Activated B cell treated with CpG ODN at 0.5 μM for 24 hours (primary cell): ENCODE measurements around the gene BAIAP3. TPM values are rescaled to one million over a fixed set of nuclear protein-coding genes. Genes with fewer than 3 reads are reported as not detected.
A peak's percentile ranks its signal among the peaks of the same experiment; 100 is the strongest.

Experiments used
- ATAC-seq: fragments of 200-7000 bp; cut with Tn5 transposase; one replicate; pipeline ENCODE4 v1.10.0; 2021; ENCODE audit warnings: low read depth, mild to moderate bottlenecking, moderate library complexity
- CTCF ChIA-PET: fragments of 350-600 bp; sonication (Branson Sonifier 250); formaldehyde crosslinking; loops from one replicate; lab custom pipeline; 2021; ENCODE audit warnings: antibody characterized with exemption; lab: Charles Lee
- POLR2A ChIA-PET: fragments of 350-600 bp; sonication (Branson Sonifier 250); formaldehyde crosslinking; loops from one replicate; lab custom pipeline; 2021; ENCODE audit warnings: antibody characterized with exemption; lab: Charles Lee
- DNase-seq: peaks from one replicate; pipeline ENCODE4 v3.0.0; 2022
- H3K27ac Mint-ChIP-seq: one replicate; pipeline ENCODE4 v1.8.0; 2020; ENCODE audit warnings: mixed read lengths
- H3K27me3 Mint-ChIP-seq: one replicate; pipeline ENCODE4 v1.8.0; 2021; ENCODE audit warnings: mixed read lengths
- H3K36me3 Mint-ChIP-seq: one replicate; pipeline ENCODE4 v1.8.0; 2021; ENCODE audit warnings: low read depth, mixed read lengths
- H3K4me1 Mint-ChIP-seq: one replicate; pipeline ENCODE4 v1.8.0; 2021; ENCODE audit warnings: mixed read lengths
- H3K4me3 Mint-ChIP-seq: one replicate; pipeline ENCODE4 v1.8.0; 2020; ENCODE audit warnings: mild to moderate bottlenecking, mixed read lengths
- H3K9me3 Mint-ChIP-seq: one replicate; pipeline ENCODE4 v1.8.0; 2020; ENCODE audit warnings: mixed read lengths
- CTCF ChIP-seq: fragments of 200-600 bp; IDR thresholded peaks from one replicate; pipeline ENCODE4 v1.8.0; 2022; ENCODE audit warnings: antibody characterized with exemption, mild to moderate bottlenecking
- intact Hi-C: fragments of 100-400 bp; cut with micrococcal nuclease; formaldehyde crosslinking; loops from one replicate; pipeline ENCODE4 v1.15.1; 2024
- total RNA-seq: library from RNA; stranded (reverse); gene quantifications from 2 replicates; pipeline ENCODE4 v1.2.3, GENCODE V29; 2022

BAIAP3 gene
- total RNA-seq, 1 donor from 2014 or later = 8.5 TPM

GRCh38 chr16:1362807-1363206, 29.4 kb downstream of the BAIAP3 start:
- H3K36me3 Mint-ChIP-seq = peaks cover 64% of the 10 kb centered on the region
- H3K4me3 Mint-ChIP-seq = no peak overlapping the region

GRCh38 chr16:1363501-1364041, 30.1 kb downstream of the BAIAP3 start:
- Mint-ChIP-seq H3K4me3 (no peak overlapping the region), H3K36me3 (peaks cover 63% of the 10 kb centered on the region), H3K27me3 (no peaks in the 10 kb centered on the region), H3K9me3 (no peaks in the 10 kb centered on the region), H3K27ac (no peak overlapping the region), H3K4me1 (peaks cover 3% of the 10 kb centered on the region)
- POLR2A ChIA-PET = interaction anchor here (1.1 to 1.4 kb wide), 2 partner anchors 175 to 314 kb away, joined by 3 to 5 read pairs; partner anchors contain the start of gene JPT2
- CTCF ChIA-PET = interaction anchor here (0.6 to 2.4 kb wide), 21 partner anchors 10 to 419 kb away, joined by 3 to 14 read pairs (median 4); partner anchors contain the start of genes JPT2, MAPK8IP3, NUBP2 and SPSB3
- DNase-seq (peak; percentile 72), ATAC-seq (peak; percentile 96)
- no peak for TF ChIP-seq CTCF
- intact Hi-C loops = loop anchor here (1.0 to 5.0 kb wide), 5 partner anchors 12 to 249 kb away; partner anchors contain the start of genes CRAMP1, GNPTG, IFT140 and TSR3

More at GRCh38 chr16:1362807-1363206, 29.4 kb downstream of the BAIAP3 start:
- H3K27ac Mint-ChIP-seq = no peak overlapping the region
- CTCF ChIA-PET = interaction anchor here (0.9 to 2.4 kb wide), 16 partner anchors 9 to 343 kb away, joined by 3 to 14 read pairs (median 4); partner anchors contain the start of gene MAPK8IP3
- no peak for DNase-seq
- POLR2A ChIA-PET = interaction anchor here (1.1 to 1.4 kb wide), 2 partner anchors 176 to 315 kb away, joined by 3 to 5 read pairs; partner anchors contain the start of gene JPT2
- H3K27me3 Mint-ChIP-seq = no peaks in the 10 kb centered on the region
- ATAC-seq = no peak
- TF ChIP-seq CTCF = no peak
- H3K4me1 Mint-ChIP-seq = peaks cover 9% of the 10 kb centered on the region
- intact Hi-C loops = loop anchor here (1.0 to 5.0 kb wide), 5 partner anchors 12 to 249 kb away; partner anchors contain the start of genes CRAMP1, GNPTG, IFT140 and TSR3
- no peaks in the 10 kb centered on the region for H3K9me3 Mint-ChIP-seq

GRCh38 chr16:1364510-1364909, 31.1 kb downstream of the BAIAP3 start:
- POLR2A ChIA-PET = interaction anchor here (1.0 kb wide), 1 partner anchor 17 kb away, joined by 5 read pairs; no protein-coding TSS in a partner anchor
- Mint-ChIP-seq H3K4me3 (no peak overlapping the region), H3K4me1 (peaks cover 3% of the 10 kb centered on the region), H3K27ac (no peak overlapping the region), H3K9me3 (no peaks in the 10 kb centered on the region), H3K36me3 (peaks cover 63% of the 10 kb centered on the region), H3K27me3 (no peaks in the 10 kb centered on the region)
- CTCF ChIA-PET = interaction anchor here (0.9 to 2.4 kb wide), 11 partner anchors 11 to 342 kb away, joined by 3 to 14 read pairs (median 4); partner anchors contain the start of genes JPT2 and MAPK8IP3
- DNase-seq (no peak), ATAC-seq (no peak)
- intact Hi-C loops = loop anchor here (5.0 kb wide), 1 partner anchor 248 kb away; the partner anchor contains the start of genes CRAMP1 and IFT140
- TF ChIP-seq CTCF = no peak

GRCh38 chr16:1366060-1366711, 32.7 kb downstream of the BAIAP3 start:
- no peak overlapping the region for H3K27ac Mint-ChIP-seq
- peaks cover 3% of the 10 kb centered on the region for H3K4me1 Mint-ChIP-seq
- no peak for TF ChIP-seq CTCF
- ATAC-seq (no peak), DNase-seq (no peak)
- H3K9me3 Mint-ChIP-seq = no peaks in the 10 kb centered on the region
- H3K4me3 Mint-ChIP-seq = no peak overlapping the region
- POLR2A ChIA-PET = interaction anchor here (0.6 kb wide), 1 partner anchor 15 kb away, joined by 4 read pairs; no protein-coding TSS in a partner anchor
- peaks cover 56% of the 10 kb centered on the region for H3K36me3 Mint-ChIP-seq
- H3K27me3 Mint-ChIP-seq = no peaks in the 10 kb centered on the region
- CTCF ChIA-PET = no interaction called here
- intact Hi-C loops = no loop called here
